ENCODE results near the gene SGK1. TPM values are rescaled to one million over a fixed set of nuclear protein-coding genes. Genes with fewer than 3 reads are reported as not detected.

Gene SGK1
- total and polyA plus RNA-seq, 12 donors = 86.0 to 685 (median 192) TPM

GRCh38 chr6:134173936-134174671 lies 143.8 kb downstream of the SGK1 start:
- peaks cover 0 to 45% of the 10 kb centered on the region in 2 donors for H3K36me3 ChIP-seq (replicated peaks in 1 of 2)
- peak overlapping the region; percentile 83 to 100 (median 98) for H3K27ac ChIP-seq
- peaks cover 23 to 65% of the 10 kb centered on the region in 2 donors for H3K4me1 ChIP-seq (replicated peaks in 1 of 2)
- 0 to 1% (median 0%) methylated on average over 21 of the region's 21 CpGs for WGBS, 4 donors
- peak overlapping the region in 3 of 4 donors; percentile 28 to 94 (median 61) for H3K4me3 ChIP-seq
- no peaks in the 10 kb centered on the region for H3K27me3 ChIP-seq
- TF ChIP-seq POLR2A (IDR thresholded peaks at IDR 0.05) (no peak), CTCF (IDR thresholded peaks at IDR 0.05) (peak; percentile 80 to 95 (median 88))
- peak; percentile 77 to 96 (median 87) for DNase-seq
- H3K9me3 ChIP-seq (replicated peaks in 1 of 3) = no peaks in the 10 kb centered on the region
- intact Hi-C loops (cut with DNase I) = loop anchor here in 1 of 2 donors (10.0 kb wide), 2 partner anchors 121 to 461 kb away; no protein-coding TSS in a partner anchor

GRCh38 chr6:134173366-134173725 lies 144.6 kb downstream of the SGK1 start:
- Histone ChIP-seq H3K4me1 (replicated peaks in 1 of 2) (peaks cover 23 to 62% of the 10 kb centered on the region in 2 donors), H3K36me3 (replicated peaks in 1 of 2) (peaks cover 0 to 45% of the 10 kb centered on the region in 2 donors), H3K4me3 (peak overlapping the region in 3 of 4 donors; percentile 3 to 94 (median 61)), H3K9me3 (replicated peaks in 1 of 3) (no peaks in the 10 kb centered on the region), H3K27ac (peak overlapping the region in 4 of 5 donors; percentile 83 to 100 (median 98)), H3K27me3 (no peaks in the 10 kb centered on the region)
- intact Hi-C loops (cut with DNase I) = loop anchor here in 1 of 2 donors (10.0 kb wide), 2 partner anchors 121 to 461 kb away; no protein-coding TSS in a partner anchor
- no peak for DNase-seq
- no peak for TF ChIP-seq CTCF (IDR thresholded peaks at IDR 0.05)
- TF ChIP-seq POLR2A (IDR thresholded peaks at IDR 0.05) = no peak
- 19 to 27% (median 22%) methylated on average over 4 of the region's 4 CpGs for WGBS, 4 donors

- Histone ChIP-seq H3K27me3 (no peaks in the 10 kb centered on the region), H3K36me3 (replicated peaks in 1 of 2) (peaks cover 0 to 45% of the 10 kb centered on the region in 2 donors), H3K4me1 (replicated peaks in 1 of 2) (peaks cover 23 to 62% of the 10 kb centered on the region in 2 donors), H3K27ac (peak overlapping the region in 4 of 5 donors; percentile 74 to 100 (median 90)), H3K4me3 (peak overlapping the region in 3 of 4 donors; percentile 3 to 94 (median 61)), H3K9me3 (replicated peaks in 1 of 3) (no peaks in the 10 kb centered on the region)
- TF ChIP-seq POLR2A (IDR thresholded peaks at IDR 0.05) (peak in 1 of 2 donors; percentile 17), CTCF (IDR thresholded peaks at IDR 0.05) (no peak)
- no peak for DNase-seq
- intact Hi-C loops (cut with DNase I) = loop anchor here in 1 of 2 donors (10.0 kb wide), 2 partner anchors 122 to 462 kb away; no protein-coding TSS in a partner anchor
- 33 to 52% (median 40%) methylated on average over 7 of the region's 7 CpGs for WGBS, 4 donors
Measured at GRCh38 chr6:134172706-134173365, 145.1 kb downstream of the SGK1 start.
